K562 (cell line): ENCODE measurements around the gene LIX1L. TPM values are rescaled to one million over a fixed set of nuclear protein-coding genes. Genes with fewer than 3 reads are reported as not detected.

Experiments
- ATF1 ChIP-seq, 2 experiments: fragments of 450-650 bp in 1 of 2; IDR thresholded peaks; 2 replicates each; pipeline ENCODE4 v1.6.1; 2016; ENCODE audit warnings: missing compliant biosample characterization in 1 of 2, missing genetic modification characterization in 1 of 2
- BCLAF1 ChIP-seq, 2 experiments: fragments of 450-650 bp in 1 of 2; IDR thresholded peaks; 2 replicates each; pipeline ENCODE4 v1.6.1; 2011 to 2017; ENCODE audit warnings: low read depth in 2 of 2, antibody characterized with exemption in 1 of 2, borderline replicate concordance in 1 of 2, low read length in 1 of 2, mild to moderate bottlenecking in 1 of 2, mixed read lengths in 1 of 2; ENCODE audit not compliant: control insufficient read depth in 1 of 2
- CHAMP1 ChIP-seq: fragments of 450-650 bp; IDR thresholded peaks from 2 replicates; pipeline ENCODE4 v1.6.1; 2016; ENCODE audit warnings: mild to moderate bottlenecking
- CREBBP ChIP-seq: IDR thresholded peaks from one replicate; pipeline ENCODE4 v1.6.1; 2012; ENCODE audit warnings: low read depth, mild to moderate bottlenecking, control low read depth, inconsistent platforms, low read length
- HDAC3 ChIP-seq: fragments of 450-650 bp; IDR thresholded peaks from 2 replicates; pipeline ENCODE4 v1.6.1; 2018; ENCODE audit warnings: borderline replicate concordance, mild to moderate bottlenecking, moderate library complexity; ENCODE audit not compliant: partially characterized antibody
- HNRNPUL1 ChIP-seq: fragments of 200-400 bp; formaldehyde crosslinking; IDR thresholded peaks from 2 replicates; pipeline ENCODE4 v1.6.1; 2017; ENCODE audit warnings: low read length
- MITF ChIP-seq: IDR thresholded peaks from 2 replicates; pipeline ENCODE4 v1.6.1; 2014; ENCODE audit warnings: antibody characterized with exemption
- NCOA2 ChIP-seq, 2 experiments: fragments of 450-650 bp; IDR thresholded peaks; 2 replicates each; pipeline ENCODE4 v1.6.1; 2018; ENCODE audit warnings: mild to moderate bottlenecking in 2 of 2, moderate library complexity in 1 of 2; ENCODE audit not compliant: partially characterized antibody in 2 of 2
- RBM15 ChIP-seq: fragments of 200-400 bp; formaldehyde crosslinking; IDR thresholded peaks from 2 replicates; pipeline ENCODE4 v1.6.1; 2018; ENCODE audit warnings: mild to moderate bottlenecking, low read length, moderate library complexity; ENCODE audit not compliant: insufficient read depth
- RFX1 ChIP-seq: fragments of 450-650 bp; IDR thresholded peaks from 2 replicates; pipeline ENCODE4 v1.6.1; 2016; ENCODE audit warnings: mild to moderate bottlenecking, moderate library complexity
- SMAD1 ChIP-seq: fragments of 150-350 bp; IDR thresholded peaks from 2 replicates; pipeline ENCODE4 v1.6.1; 2014; ENCODE audit warnings: low read length, low read depth; ENCODE audit not compliant: partially characterized antibody
- SMARCE1 ChIP-seq: fragments of 450-650 bp; IDR thresholded peaks from 2 replicates; pipeline ENCODE4 v1.7.1; 2016; ENCODE audit warnings: mild to moderate bottlenecking
- THAP12 ChIP-seq: fragments of 250-450 bp; sonication (Bioruptor Pico); IDR thresholded peaks from 2 replicates; pipeline ENCODE4 v1.9.0; 2021; ENCODE audit warnings: mild to moderate bottlenecking, inconsistent platforms
- U2AF1 ChIP-seq: fragments of 200-400 bp; formaldehyde crosslinking; optimal IDR thresholded peaks from 2 replicates; pipeline ENCODE3; 2017; ENCODE audit warnings: mild to moderate bottlenecking, low read depth, low read length, moderate library complexity
- ZKSCAN8 ChIP-seq: fragments of 200-800 bp; sonication (Bioruptor generic); IDR thresholded peaks from 2 replicates; pipeline ENCODE4 v1.6.1; 2016; ENCODE audit warnings: missing genetic modification characterization, missing compliant biosample characterization
- ZNF696 ChIP-seq: fragments of 250-450 bp; sonication (Bioruptor Pico); conservative IDR thresholded peaks from 2 replicates; pipeline ENCODE4 v1.4.0; 2020; ENCODE audit warnings: mild to moderate bottlenecking, moderate library complexity
- ZNF699 ChIP-seq: fragments of 250-450 bp; sonication (Bioruptor Pico); IDR thresholded peaks from 2 replicates; pipeline ENCODE4 v1.8.0; 2021; ENCODE audit warnings: mild to moderate bottlenecking, moderate library complexity; ENCODE audit not compliant: insufficient replicate concordance
- ZNF830 ChIP-seq: fragments of 250-450 bp; sonication (Bioruptor Pico); IDR thresholded peaks from 2 replicates; pipeline ENCODE4 v1.5.0; 2021; ENCODE audit warnings: mild to moderate bottlenecking
- polyA plus RNA-seq, 8 experiments: library from polyadenylated mRNA; depleted of rRNA in 4 of 8; stranded (reverse) in 5 of 8; unstranded in 3 of 8; fragments of >200 nt; fragmentation: Nextera tagmentation in 2 of 8; fragmentation: Illumina TruSeq in 1 of 8; extraction: Ambion mirVana in 2 of 8; extraction: Trizol in 1 of 8; gene quantifications; 2 replicates each; pipeline versions ENCODE4 v1.2.1 to v1.2.3, GENCODE V29; 2011 to 2014; ENCODE audit warnings: inconsistent platforms in 1 of 8, missing spikeins in 1 of 8
- total RNA-seq, 7 experiments: library from RNA; depleted of rRNA in 6 of 7; stranded (reverse); fragments of >200 nt in 6 of 7; fragmentation: Illumina TruSeq in 2 of 7; extraction: Trizol in 2 of 7; gene quantifications; 2 replicates each; pipeline versions ENCODE4 v1.2.1 to v1.2.3, GENCODE V29; 2011 to 2021; ENCODE audit warnings: low replicate concordance in 1 of 7

Gene LIX1L
- total and polyA plus RNA-seq, 9 of the 15 experiments (the other 6 are each of a cell fraction or from before 2014, with no cell fraction given): 4.6 to 26.5 (median 12.5) TPM

- TF ChIP-seq ZNF699 (CRISPR knock-in tag): no peak
- TF ChIP-seq RFX1: no peak
- TF ChIP-seq MITF: no peak
- no peak for TF ChIP-seq RBM15
- no peak for TF ChIP-seq HNRNPUL1
- no peak for TF ChIP-seq ZNF830 (CRISPR knock-in tag)
- no peak for TF ChIP-seq SMARCE1
- TF ChIP-seq BCLAF1 (IDR thresholded peaks at IDR 0.05; ENCODE audit: borderline replicate concordance in 1 of 2, control insufficient read depth in 1 of 2, low read depth in 2 of 2, low read length in 1 of 2): no peak; a peak in 1 of 4 replicates
- no peak for TF ChIP-seq ATF1 (CRISPR knock-in tag; IDR thresholded peaks at IDR 0.05)
- TF ChIP-seq ATF1 (tag; IDR thresholded peaks at IDR 0.05): no peak
- no peak for TF ChIP-seq CREBBP
- TF ChIP-seq HDAC3: peak; percentile 8
- no peak for TF ChIP-seq CHAMP1
- TF ChIP-seq SMAD1: peak; percentile 67
- TF ChIP-seq ZNF696 (CRISPR knock-in tag): no peak
- TF ChIP-seq ZKSCAN8 (CRISPR knock-in tag): no peak
- no peak for TF ChIP-seq NCOA2 (IDR thresholded peaks at IDR 0.05; ENCODE audit: partially characterized antibody in 2 of 2)
- no peak for TF ChIP-seq U2AF1
- no peak for TF ChIP-seq THAP12 (CRISPR knock-in tag)
These were observed 36.0 kb upstream of the LIX1L start (continued) for GRCh38 chr1:145993618-145994390.
